OCI-LY7 (cell line): ENCODE results near the gene PROKR1. TPM values are rescaled to one million over a fixed set of nuclear protein-coding genes. Genes with fewer than 3 reads are reported as not detected.
A peak's percentile ranks its signal among the peaks of the same experiment; 100 is the strongest.
"Not testable (repeated sequence)": the region's sequence is repeated elsewhere in the genome, so short reads cannot be mapped to it uniquely, and the experiment has no call there.

ENCODE experiments used
- BruUV-seq: library from RNA; stranded (reverse); fragments of 400-500 nt; replicated peaks from 2 replicates; lab custom pipeline; 2021; lab: Mats Ljungman, UMichigan
- CTCF ChIA-PET: fragments of 300-600 bp; sonication (Branson Sonifier 250); formaldehyde crosslinking; loops from one replicate; lab custom pipeline; 2022; ENCODE audit warnings: antibody characterized with exemption; ENCODE audit not compliant: unreplicated experiment; lab: Charles Lee
- POLR2A ChIA-PET: fragments of 300-600 bp; sonication (Branson Sonifier 250); formaldehyde crosslinking; loops from one replicate; lab custom pipeline; 2022; ENCODE audit warnings: antibody characterized with exemption; lab: Charles Lee
- DNase-seq: peaks from one replicate; pipeline ENCODE4 v3.0.0-alpha.2; 2015; ENCODE audit warnings: low spot score
- H2AFZ ChIP-seq: fragments of 200-600 bp; sonication (generic), shearing (Covaris generic); 2 replicates; pipeline ENCODE4 v1.6.1; 2014; ENCODE audit warnings: mild to moderate bottlenecking, antibody characterized with exemption, low read length, moderate library complexity
- H3K27ac ChIP-seq: fragments of 200-600 bp; sonication (generic); 2 replicates; pipeline ENCODE4 v1.5.1; 2014; ENCODE audit warnings: mixed run types, low read depth, mild to moderate bottlenecking, moderate library complexity, low read length, inconsistent platforms; ENCODE audit not compliant: poor library complexity, severe bottlenecking
- H3K36me3 ChIP-seq: fragments of 200-600 bp; sonication (generic); 2 replicates; pipeline ENCODE4 v1.6.1; 2014; ENCODE audit warnings: mild to moderate bottlenecking, antibody characterized with exemption, low read length, moderate library complexity, mixed read lengths; ENCODE audit not compliant: insufficient read depth
- H3K4me1 ChIP-seq: fragments of 200-600 bp; sonication (generic); 2 replicates; pipeline ENCODE4 v1.5.1; 2014; ENCODE audit warnings: mild to moderate bottlenecking, low read length; ENCODE audit not compliant: insufficient read depth, poor library complexity, severe bottlenecking
- H3K4me2 ChIP-seq: fragments of 200-600 bp; sonication (generic); 2 replicates; pipeline ENCODE4 v1.6.1; 2014; ENCODE audit warnings: mild to moderate bottlenecking, low read length
- H3K4me3 ChIP-seq: fragments of 200-600 bp; sonication (generic); 2 replicates; pipeline ENCODE4 v1.5.1; 2014; ENCODE audit warnings: mild to moderate bottlenecking, low read depth, low read length; ENCODE audit not compliant: poor library complexity, severe bottlenecking
- H3K79me2 ChIP-seq: fragments of 200-600 bp; sonication (generic); 2 replicates; pipeline ENCODE4 v1.6.1; 2016; ENCODE audit warnings: low read depth, mild to moderate bottlenecking, low read length, moderate library complexity, mixed read lengths; ENCODE audit not compliant: insufficient read depth
- H3K9me2 ChIP-seq: fragments of 200-600 bp; sonication (generic); 2 replicates; pipeline ENCODE4 v1.6.1; 2016; ENCODE audit warnings: mild to moderate bottlenecking, low read length, mixed read lengths; ENCODE audit not compliant: insufficient read depth
- H3K9me3 ChIP-seq: fragments of 200-600 bp; sonication (generic); 2 replicates; pipeline ENCODE4 v1.6.1; 2014; ENCODE audit warnings: mild to moderate bottlenecking, mixed run types, low read length, mixed read lengths
- H4K20me1 ChIP-seq: fragments of 200-600 bp; sonication (generic); 2 replicates; pipeline ENCODE4 v1.6.1; 2014; ENCODE audit warnings: mild to moderate bottlenecking, antibody characterized with exemption, low read length, moderate library complexity, mixed read lengths; ENCODE audit not compliant: insufficient read depth
- CTCF ChIP-seq: fragments of 200-600 bp; sonication (generic); conservative IDR thresholded peaks from 2 replicates; pipeline ENCODE4 v1.5.1; 2014; ENCODE audit warnings: mild to moderate bottlenecking, antibody characterized with exemption, low read length, moderate library complexity, mixed read lengths
- EZH2phosphoT487 ChIP-seq: fragments of 200-600 bp; sonication (generic); IDR thresholded peaks from 2 replicates; pipeline ENCODE4 v1.6.1; 2018; ENCODE audit warnings: low read depth, borderline replicate concordance, mild to moderate bottlenecking, mixed run types, antibody characterized with exemption, low read length, moderate library complexity, mixed read lengths
- intact Hi-C: fragments of 100-400 bp; cut with micrococcal nuclease; formaldehyde crosslinking; loops from one replicate; pipeline ENCODE4 v1.10.0; 2022; ENCODE audit not compliant: unreplicated experiment
- total RNA-seq, 2 experiments: library from RNA; depleted of rRNA in 1 of 2; stranded (reverse); fragments of >200 nt in 1 of 2; shearing (Covaris generic) in 1 of 2; gene quantifications; 2 replicates each; pipeline ENCODE4 v1.2.3, GENCODE V29; 2014 to 2022

The PROKR1 gene
- total RNA-seq, 2 experiments from 2014 or later: 0.28 TPM; not detected in 1

DNA sequence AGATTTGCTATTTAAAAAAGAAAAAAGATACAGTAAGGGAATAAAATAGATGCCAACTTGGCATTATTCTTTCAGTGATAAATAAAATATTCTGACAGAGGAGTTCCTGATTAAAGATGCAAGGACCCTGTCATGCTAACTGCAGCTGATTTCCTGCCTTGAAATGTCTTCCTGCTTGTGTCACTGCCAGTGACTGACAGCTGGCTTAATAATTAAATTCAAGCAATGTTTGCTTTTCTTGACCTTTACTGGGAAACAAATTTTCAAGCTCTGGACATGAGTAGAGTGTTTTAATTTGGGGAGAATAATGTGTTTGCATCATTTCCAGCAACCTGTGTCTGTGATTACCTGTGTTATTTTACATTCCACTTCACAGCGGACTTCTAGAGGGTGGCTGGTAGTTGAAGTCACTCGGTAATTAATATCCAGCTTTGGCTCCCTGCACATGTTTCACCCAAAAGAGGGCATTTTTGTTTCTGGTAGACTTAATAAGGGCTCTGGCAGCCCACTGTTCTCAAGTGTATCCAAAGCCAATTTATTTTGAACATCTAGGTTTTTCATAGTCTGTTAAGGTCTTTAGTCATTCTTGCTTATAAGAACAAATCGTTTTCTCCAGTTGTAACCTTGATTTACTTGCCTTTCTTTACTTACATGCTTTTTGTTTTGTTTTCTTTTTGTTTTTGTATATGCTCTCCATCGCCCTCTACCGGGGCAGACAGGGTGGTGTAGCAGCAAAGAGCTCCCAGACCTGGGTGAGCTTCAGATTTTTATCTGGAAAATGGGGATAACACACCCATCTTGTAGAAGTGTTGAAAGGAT, 48.5 kb upstream of the PROKR1 start:
- TF ChIP-seq CTCF (peak; percentile 98), EZH2phosphoT487 (no peak)
- no peaks in the 10 kb centered on the region for H4K20me1 ChIP-seq
- DNase-seq: peak; percentile 57
- H3K9me2 ChIP-seq: no peaks in the 10 kb centered on the region
- ChIA-PET CTCF (interaction anchor here (1.1 kb wide), 1 partner anchor 128 kb away, joined by 3 read pairs; the partner anchor contains the start of genes APLF and FBXO48), POLR2A (interaction anchor here (0.5 to 1.7 kb wide), 6 partner anchors 8 to 165 kb away, joined by 3 to 5 read pairs (median 4); no protein-coding TSS in a partner anchor)
- H3K4me3 ChIP-seq: no peak overlapping the region
- no peaks in the 10 kb centered on the region for H3K79me2 ChIP-seq
- intact Hi-C loops: loop anchor here (1.0 to 10.0 kb wide), 2 partner anchors 128 to 330 kb away; partner anchors contain the start of genes APLF and FBXO48
- no TSS peak for BruUV-seq
- H3K4me1 ChIP-seq: peaks cover 15% of the 10 kb centered on the region
- H3K4me2 ChIP-seq: peak overlapping the region; percentile 45; the same call in 1 of the 2 replicates
- no peak overlapping the region for H3K27ac ChIP-seq
- no peaks in the 10 kb centered on the region for H3K9me3 ChIP-seq
- H3K36me3 ChIP-seq: no peaks in the 10 kb centered on the region
- H2AFZ ChIP-seq: peak overlapping the region; percentile 88

GRCh38 chr2:68595493-68595785, 47.9 kb upstream of the PROKR1 start:
- not testable (repeated sequence) for H3K4me3 ChIP-seq, BruUV-seq, DNase-seq, H3K4me2 ChIP-seq, H3K79me2 ChIP-seq, H3K36me3 ChIP-seq, H2AFZ ChIP-seq, H3K27ac ChIP-seq, H3K9me2 ChIP-seq, H3K9me3 ChIP-seq, H4K20me1 ChIP-seq
- ChIA-PET CTCF (interaction anchor here (0.6 to 1.1 kb wide), 2 partner anchors 43 to 128 kb away, joined by 3 read pairs; partner anchors contain the start of genes APLF and FBXO48), POLR2A (interaction anchor here (0.5 to 1.7 kb wide), 6 partner anchors 9 to 165 kb away, joined by 3 to 5 read pairs (median 4); no protein-coding TSS in a partner anchor)
- intact Hi-C loops: loop anchor here (1.0 to 10.0 kb wide), 2 partner anchors 128 to 329 kb away; partner anchors contain the start of genes APLF and FBXO48
- TF ChIP-seq CTCF: peak; percentile 20; the same call in 1 of the 2 replicates
- H3K4me1 ChIP-seq: peaks cover 15% of the 10 kb centered on the region

DNA sequence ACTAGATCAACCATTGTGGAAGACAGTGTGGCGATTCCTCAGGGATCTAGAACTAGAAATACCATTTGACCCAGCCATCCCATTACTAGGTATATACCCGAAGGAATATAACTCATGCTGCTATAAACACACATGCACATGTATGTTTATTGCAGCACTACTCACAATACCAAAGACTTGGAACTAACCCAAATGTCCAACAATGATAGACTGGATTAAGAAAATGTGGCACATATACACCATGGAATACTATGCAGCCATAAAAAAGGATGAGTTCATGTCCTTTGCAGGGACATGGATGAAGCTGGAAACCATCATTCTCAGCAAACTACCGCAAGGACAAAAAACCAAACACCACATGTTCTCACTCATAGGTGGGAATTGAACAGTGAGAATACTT, 42.9 kb upstream of the PROKR1 start:
- H3K4me3 ChIP-seq, H3K4me2 ChIP-seq, intact Hi-C loops, POLR2A ChIA-PET, H3K4me1 ChIP-seq, H3K9me2 ChIP-seq, H4K20me1 ChIP-seq, H3K27ac ChIP-seq, H2AFZ ChIP-seq, DNase-seq, H3K79me2 ChIP-seq, CTCF ChIA-PET, BruUV-seq, H3K36me3 ChIP-seq: not testable (repeated sequence)
- H3K9me3 ChIP-seq: peaks cover 13% of the 10 kb centered on the region; the same call in 1 of the 2 replicates
